GM12878 (cell line): ENCODE results near the gene TBC1D9B. TPM values are rescaled to one million over a fixed set of nuclear protein-coding genes. Genes with fewer than 3 reads are reported as not detected.

Experiments
- ATF2 ChIP-seq: IDR thresholded peaks from 2 replicates; pipeline ENCODE4 v1.6.1; 2012; ENCODE audit warnings: low read length, inconsistent platforms
- DPF2 ChIP-seq: fragments of 450-650 bp; IDR thresholded peaks from 2 replicates; pipeline ENCODE4 v1.6.1; 2017; ENCODE audit warnings: mild to moderate bottlenecking
- GATAD2B ChIP-seq: fragments of 450-650 bp; conservative IDR thresholded peaks from 2 replicates; pipeline ENCODE4 v1.6.1; 2017; ENCODE audit warnings: low read depth, mild to moderate bottlenecking, moderate library complexity
- KLF5 ChIP-seq: fragments of 450-650 bp; IDR thresholded peaks from 2 replicates; pipeline ENCODE4 v1.6.1; 2014; ENCODE audit warnings: mild to moderate bottlenecking; ENCODE audit not compliant: partially characterized antibody
- MYC ChIP-seq: IDR thresholded peaks from 2 replicates; pipeline ENCODE4 v1.6.1; 2011; ENCODE audit warnings: mild to moderate bottlenecking, low read length, moderate library complexity, inconsistent platforms; ENCODE audit not compliant: insufficient read depth, insufficient replicate concordance, insufficient read length, severe bottlenecking
- NRF1 ChIP-seq: conservative IDR thresholded peaks from 2 replicates; pipeline ENCODE4 v1.6.1; 2011; ENCODE audit warnings: mild to moderate bottlenecking, low read depth, low read length, improper control_type of control experiment
- RCOR1 ChIP-seq: conservative IDR thresholded peaks from 2 replicates; pipeline ENCODE4 v1.6.1; 2012; ENCODE audit warnings: low read depth, low read length, improper control_type of control experiment
- ZNF384 ChIP-seq: IDR thresholded peaks from 2 replicates; pipeline ENCODE4 v1.6.1; 2012; ENCODE audit warnings: low read depth, mild to moderate bottlenecking, low read length, improper control_type of control experiment, borderline replicate concordance
- ZNF622 ChIP-seq: fragments of 450-650 bp; IDR thresholded peaks from 2 replicates; pipeline ENCODE4 v1.6.1; 2017; ENCODE audit warnings: mild to moderate bottlenecking, inconsistent platforms
- ZZZ3 ChIP-seq: IDR thresholded peaks from 2 replicates; pipeline ENCODE4 v1.6.1; 2011; ENCODE audit warnings: low read depth; ENCODE audit not compliant: control insufficient read depth, insufficient read length
- polyA plus RNA-seq, 11 experiments: library from polyadenylated mRNA; depleted of rRNA in 4 of 11; unstranded in 6 of 11; stranded (reverse) in 5 of 11; fragments of >200 nt; fragmentation: Nextera tagmentation in 4 of 11; fragmentation: Illumina TruSeq in 1 of 11; extraction: Ambion mirVana in 4 of 11; extraction: Trizol in 1 of 11; gene quantifications; 1 replicate in 1 of 11; 2 replicates in 10 of 11; pipeline versions ENCODE4 v1.2.1 to v1.2.3, GENCODE V29; 2011 to 2016; ENCODE audit warnings: inconsistent platforms in 2 of 11, missing spikeins in 2 of 11, low read depth in 1 of 11
- total RNA-seq, 4 experiments: library from RNA; depleted of rRNA in 3 of 4; stranded (reverse); fragments of >200 nt in 3 of 4; fragmentation: Illumina TruSeq in 1 of 4; extraction: Trizol in 1 of 4; gene quantifications; 2 replicates each; pipeline versions ENCODE4 v1.2.1 to v1.2.3, GENCODE V29; 2013 to 2021
- TF ChIP-seq, protein P1 (sequence below): fragments of 450-650 bp; conservative IDR thresholded peaks from 2 replicates; pipeline ENCODE4 v1.6.1; 2017; ENCODE audit warnings: mild to moderate bottlenecking, moderate library complexity

The TBC1D9B gene
- total and polyA plus RNA-seq, 10 of the 15 experiments (the other 5 are each of a cell fraction or from before 2014, with no cell fraction given), result 4.0 to 74.2 (median 34.6) TPM

DNA sequence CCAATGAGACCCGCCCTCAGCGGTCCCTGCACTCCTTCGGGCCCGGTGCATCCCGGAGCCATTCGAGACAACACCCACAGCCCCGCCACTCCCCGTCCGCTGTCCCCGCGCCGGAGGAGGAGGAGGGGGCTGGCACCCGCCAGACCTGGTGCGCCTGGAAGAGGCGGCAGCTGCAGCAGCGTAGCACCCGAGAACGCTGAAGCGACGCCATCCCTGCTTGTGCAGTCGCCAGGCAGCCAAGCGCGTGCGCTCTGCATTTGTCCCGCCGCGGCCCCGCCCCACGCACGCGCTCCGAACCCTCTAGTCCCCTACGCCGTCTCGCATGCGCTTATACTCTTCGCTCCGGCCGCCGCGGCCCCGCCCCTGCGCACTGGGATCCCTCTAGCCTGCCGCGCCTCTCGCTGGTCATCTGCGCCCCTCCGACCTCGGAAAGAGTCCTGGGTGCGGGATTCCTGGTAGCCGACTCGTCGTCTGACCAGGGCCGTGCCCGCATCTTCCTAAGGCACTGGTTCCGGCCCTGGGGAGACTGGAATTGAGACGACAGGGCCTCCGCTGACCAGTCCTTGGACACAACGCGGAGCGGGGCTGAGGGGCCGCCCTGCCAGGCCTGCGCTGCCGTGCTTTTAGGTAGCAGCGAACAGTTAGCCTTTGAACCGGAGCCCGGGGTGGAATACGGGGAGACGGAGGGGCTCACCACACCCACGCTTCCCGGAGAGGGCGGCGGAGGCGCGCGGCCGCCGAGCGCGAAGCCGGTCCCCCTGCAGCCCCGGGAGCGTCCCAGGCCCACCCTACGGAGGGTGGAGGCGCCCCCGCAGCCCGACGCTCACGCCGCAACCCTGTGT is 48.9 kb downstream of the TBC1D9B start, which contains the start of gene MRNIP (continued):
- TF ChIP-seq, protein P1, sequence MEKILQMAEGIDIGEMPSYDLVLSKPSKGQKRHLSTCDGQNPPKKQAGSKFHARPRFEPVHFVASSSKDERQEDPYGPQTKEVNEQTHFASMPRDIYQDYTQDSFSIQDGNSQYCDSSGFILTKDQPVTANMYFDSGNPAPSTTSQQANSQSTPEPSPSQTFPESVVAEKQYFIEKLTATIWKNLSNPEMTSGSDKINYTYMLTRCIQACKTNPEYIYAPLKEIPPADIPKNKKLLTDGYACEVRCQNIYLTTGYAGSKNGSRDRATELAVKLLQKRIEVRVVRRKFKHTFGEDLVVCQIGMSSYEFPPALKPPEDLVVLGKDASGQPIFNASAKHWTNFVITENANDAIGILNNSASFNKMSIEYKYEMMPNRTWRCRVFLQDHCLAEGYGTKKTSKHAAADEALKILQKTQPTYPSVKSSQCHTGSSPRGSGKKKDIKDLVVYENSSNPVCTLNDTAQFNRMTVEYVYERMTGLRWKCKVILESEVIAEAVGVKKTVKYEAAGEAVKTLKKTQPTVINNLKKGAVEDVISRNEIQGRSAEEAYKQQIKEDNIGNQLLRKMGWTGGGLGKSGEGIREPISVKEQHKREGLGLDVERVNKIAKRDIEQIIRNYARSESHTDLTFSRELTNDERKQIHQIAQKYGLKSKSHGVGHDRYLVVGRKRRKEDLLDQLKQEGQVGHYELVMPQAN, result peak; percentile 94
- no peak for TF ChIP-seq ZNF384
- peak; percentile 91 for TF ChIP-seq NRF1
- no peak; the same call in 1 of the 2 replicates for TF ChIP-seq RCOR1
- no peak for TF ChIP-seq ZZZ3
- TF ChIP-seq KLF5, result no peak
- peak; percentile 26 for TF ChIP-seq MYC
- peak; percentile 53; the same call in 1 of the 2 replicates for TF ChIP-seq DPF2
- TF ChIP-seq ZNF622, result no peak
- no peak for TF ChIP-seq ATF2
- TF ChIP-seq GATAD2B, result peak; percentile 73
